Dermis microvascular lymphatic vessel endothelial cell (primary cell): ENCODE measurements around the gene MRPL36. TPM values are rescaled to one million over a fixed set of nuclear protein-coding genes. Genes with fewer than 3 reads are reported as not detected.
A peak's percentile ranks its signal among the peaks of the same experiment; 100 is the strongest.

ENCODE experiments used
- DNase-seq, 2 donors: peaks; one replicate each; pipeline versions ENCODE4 v3.0.0 to v3.0.0-alpha.2; 2010; ENCODE audit warnings: low read depth in 2 of 2
- total RNA-seq: library from RNA; depleted of rRNA; stranded (reverse); fragments of >200 nt; gene quantifications from 2 replicates; pipeline ENCODE4 v1.2.1, GENCODE V29; 2014

Gene MRPL36
- total RNA-seq, 1 donor from 2014 or later = 42.2 TPM

DNA sequence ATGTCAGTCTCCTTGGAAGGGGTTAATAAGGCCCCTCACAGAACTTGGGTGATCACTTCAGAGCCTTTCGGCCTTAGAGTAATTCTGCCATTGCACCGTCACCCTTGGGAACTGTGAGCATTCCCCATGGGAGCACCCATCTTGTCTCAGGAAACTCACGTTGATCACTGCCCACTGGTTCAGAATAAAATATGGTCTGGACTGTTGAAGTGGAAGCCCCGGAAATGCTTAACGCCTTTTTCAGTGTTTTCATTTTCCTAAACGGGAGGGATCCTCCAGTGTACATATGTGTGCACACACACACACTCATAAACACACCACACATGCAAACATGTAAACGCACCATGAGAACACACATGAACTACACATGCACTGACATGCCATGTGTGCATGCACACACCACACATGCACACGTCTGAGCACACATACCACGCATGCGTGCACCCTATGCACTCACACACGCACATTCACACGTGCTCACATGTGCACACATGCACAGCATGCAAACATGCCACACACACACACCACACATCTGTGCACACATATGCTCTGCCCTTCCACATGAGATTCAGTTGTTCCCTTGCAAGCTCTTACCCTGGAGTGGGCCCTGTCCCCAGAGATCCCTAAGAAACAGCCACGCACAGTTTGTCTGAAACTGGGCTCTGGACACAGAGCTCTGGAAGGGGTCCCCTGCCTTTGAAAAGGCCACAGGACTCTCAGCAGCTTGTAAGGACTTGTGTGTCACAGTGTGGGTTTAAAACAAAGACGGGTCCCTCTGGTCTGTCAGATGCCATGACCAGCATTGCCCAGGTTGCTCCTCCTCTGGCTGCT lies 17.0 kb downstream of the MRPL36 start:
- DNase-seq = no peak

GRCh38 chr5:1781726-1782384 lies 17.8 kb downstream of the MRPL36 start:
- no peak for DNase-seq

DNA sequence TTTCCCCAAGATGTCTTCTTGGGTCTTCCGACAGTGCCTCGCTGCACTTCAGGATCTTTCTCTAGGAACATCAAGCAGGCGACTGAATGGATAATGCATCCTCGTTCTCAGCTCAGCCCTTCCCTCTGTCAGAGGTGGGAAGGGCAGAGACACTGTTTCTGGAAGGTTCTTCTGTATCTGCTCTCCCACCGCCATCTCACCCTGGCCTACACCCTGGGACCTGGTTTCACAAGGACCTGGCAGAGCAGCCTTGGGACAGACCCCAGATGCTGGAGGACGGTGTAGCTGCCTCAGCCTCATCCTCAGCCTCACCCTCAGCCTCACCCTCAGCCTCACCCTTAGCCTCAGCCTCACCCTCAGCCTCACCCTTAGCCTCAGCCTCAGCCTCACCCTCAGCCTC lies 18.5 kb downstream of the MRPL36 start:
- no peak for DNase-seq

DNA sequence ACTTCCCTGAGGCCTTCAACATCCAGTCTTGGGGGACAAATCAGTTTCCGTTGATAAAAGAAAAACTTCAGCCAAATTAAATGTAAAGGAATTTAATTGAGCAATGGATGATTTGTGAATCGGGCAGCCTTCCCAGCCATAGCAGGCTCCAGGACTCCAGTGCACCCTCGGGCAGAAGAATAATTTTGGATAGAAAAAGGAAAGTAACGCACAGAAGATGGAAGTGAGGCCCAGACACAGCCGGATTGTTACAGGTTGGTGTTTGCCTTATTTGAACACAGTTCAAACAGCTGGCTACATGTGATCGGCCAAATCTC lies 19.1 kb downstream of the MRPL36 start:
- no peak for DNase-seq

GRCh38 chr5:1779782-1780613 lies 19.6 kb downstream of the MRPL36 start:
- DNase-seq = no peak

- no peak for DNase-seq
Measured at GRCh38 chr5:1779021-1779680, 20.5 kb downstream of the MRPL36 start.

- no peak for DNase-seq
Measured at GRCh38 chr5:1778138-1779020, 21.3 kb downstream of the MRPL36 start.

GRCh38 chr5:1777281-1778137 lies 22.1 kb downstream of the MRPL36 start:
- DNase-seq = no peak

DNA sequence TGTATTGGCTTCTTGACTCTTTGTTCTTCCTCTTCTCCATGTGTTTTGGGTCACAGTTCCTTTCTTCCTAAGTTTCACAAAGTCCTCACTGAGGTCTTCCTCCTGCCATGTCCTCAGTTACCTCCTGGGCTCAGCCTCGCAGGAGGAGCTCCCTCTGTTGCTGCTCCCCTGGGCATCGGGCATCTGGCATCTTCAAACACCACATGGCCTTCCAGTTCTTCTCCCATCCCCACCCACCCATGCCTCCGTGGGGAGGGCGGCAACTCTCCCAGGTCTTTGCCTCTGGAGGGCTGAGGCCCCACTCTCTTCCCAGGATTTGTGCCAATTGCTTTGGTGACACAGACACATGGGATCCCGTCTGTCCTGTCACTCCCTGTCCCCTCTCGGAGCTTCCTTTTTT lies 22.8 kb downstream of the MRPL36 start:
- DNase-seq = no peak

DNA sequence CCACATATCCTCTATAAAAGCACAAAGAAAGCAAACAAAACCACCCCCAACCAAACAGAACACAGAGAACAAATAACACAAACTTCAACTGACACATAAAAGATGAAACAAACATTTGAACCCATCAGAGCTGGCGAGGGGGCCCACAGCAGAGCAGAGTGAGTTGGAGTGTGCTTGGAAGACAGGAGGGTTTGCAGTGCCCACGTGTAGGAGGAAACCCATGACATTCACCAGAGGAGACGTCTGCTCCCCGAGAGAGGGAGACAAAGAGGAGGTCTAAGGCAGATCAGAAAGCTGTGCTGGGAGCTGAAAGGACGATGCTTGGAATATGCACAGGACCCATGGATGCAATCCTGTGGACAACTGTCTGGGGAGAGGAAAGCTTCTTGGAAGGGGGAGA lies 27.0 kb downstream of the MRPL36 start:
- peak in 1 of 2 donors; percentile 46 for DNase-seq

- DNase-seq = no peak
Measured at GRCh38 chr5:1771149-1772065, 28.2 kb downstream of the MRPL36 start.

- DNase-seq = no peak
Measured at GRCh38 chr5:1770443-1770802, 29.2 kb downstream of the MRPL36 start.

- no peak for DNase-seq
Measured at GRCh38 chr5:1769752-1770442, 29.7 kb downstream of the MRPL36 start.

- no peak for DNase-seq
Measured at GRCh38 chr5:1769017-1769640, 30.5 kb downstream of the MRPL36 start.

DNA sequence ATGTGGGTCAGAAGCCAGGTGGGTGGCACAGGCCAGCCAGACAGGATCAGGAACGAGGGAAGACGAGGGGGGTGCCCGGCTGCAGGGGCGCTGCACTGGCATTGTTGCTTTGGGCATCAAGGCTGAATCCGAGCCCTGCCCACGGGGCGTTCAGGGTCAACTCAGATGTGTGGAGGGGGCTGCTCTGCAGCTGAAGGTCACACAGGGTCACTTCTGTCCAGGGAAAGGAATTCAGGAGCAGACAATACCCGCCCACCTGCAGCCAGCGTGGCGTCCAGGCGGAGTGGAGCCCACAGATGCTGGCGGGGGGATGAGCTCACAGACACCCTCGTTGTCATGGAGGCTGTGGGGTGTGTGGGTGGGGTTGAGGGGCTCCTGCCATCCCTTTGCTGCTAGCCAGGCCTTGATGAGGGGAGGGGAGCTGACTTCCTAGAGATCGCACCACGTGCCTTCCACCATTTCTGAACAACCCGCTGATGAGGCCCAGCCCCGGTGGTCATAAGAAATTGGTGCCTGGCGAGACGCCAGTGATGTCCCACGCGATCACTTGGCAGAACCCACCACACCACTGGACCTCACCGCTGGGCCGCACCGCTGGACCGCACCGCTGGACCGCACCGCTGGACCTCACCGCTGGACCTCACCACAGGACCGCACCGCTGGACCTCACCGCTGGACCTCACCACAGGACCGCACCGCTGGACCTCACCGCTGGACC lies 31.2 kb downstream of the MRPL36 start:
- no peak for DNase-seq

GRCh38 chr5:1767524-1768282 lies 31.9 kb downstream of the MRPL36 start:
- no peak for DNase-seq
